IPS DF 19.7 (cell line): Measurements from ENCODE around the gene PPCS.
"Not testable (repeated sequence)": the region's sequence is repeated elsewhere in the genome, so short reads cannot be mapped to it uniquely, and the experiment has no call there.

Experiments
- DNase-seq: peaks from one replicate; pipeline ENCODE4 v3.0.0-alpha.2; 2013; ENCODE audit warnings: low read depth, low spot score

The PPCS gene

DNA sequence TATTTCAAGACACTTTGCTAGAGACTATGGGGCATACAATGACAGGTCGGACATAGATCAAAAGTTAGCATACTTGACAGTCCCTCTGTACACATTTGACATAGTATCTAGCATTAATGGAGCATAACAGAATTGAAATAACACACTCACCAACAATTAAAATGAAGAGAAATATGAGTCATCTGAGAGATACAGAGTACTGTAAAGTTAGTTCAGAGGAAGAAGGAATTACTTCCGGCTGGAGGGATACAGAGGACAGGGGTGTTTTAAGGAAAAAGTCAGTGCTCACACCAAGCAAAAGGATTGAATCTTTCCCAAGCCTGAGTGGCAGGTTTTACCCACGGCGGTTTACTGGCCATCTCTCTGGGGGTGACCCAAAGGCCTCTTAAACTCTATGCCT is 3.0 kb upstream of the PPCS start:
- DNase-seq, result no peak

DNA sequence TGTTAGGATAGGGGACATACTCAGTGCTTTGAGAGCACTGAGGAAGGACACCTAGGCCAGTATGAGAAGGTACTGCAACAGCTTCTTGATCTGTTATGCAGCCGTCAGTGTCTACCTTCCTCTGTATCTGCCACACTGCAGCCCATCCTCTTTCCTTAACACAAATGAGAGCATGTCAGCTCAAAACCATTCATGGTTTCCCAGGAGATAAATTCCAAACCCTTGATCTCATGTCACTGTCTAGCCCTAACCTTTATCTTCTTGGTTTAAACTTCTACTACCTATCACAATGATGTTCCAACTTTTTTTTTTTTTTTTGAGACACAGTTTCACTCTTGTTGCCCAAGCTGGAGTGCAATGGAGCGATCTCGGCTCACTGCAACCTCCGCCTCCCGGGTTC is 1.9 kb upstream of the PPCS start:
- DNase-seq, result no peak

DNA sequence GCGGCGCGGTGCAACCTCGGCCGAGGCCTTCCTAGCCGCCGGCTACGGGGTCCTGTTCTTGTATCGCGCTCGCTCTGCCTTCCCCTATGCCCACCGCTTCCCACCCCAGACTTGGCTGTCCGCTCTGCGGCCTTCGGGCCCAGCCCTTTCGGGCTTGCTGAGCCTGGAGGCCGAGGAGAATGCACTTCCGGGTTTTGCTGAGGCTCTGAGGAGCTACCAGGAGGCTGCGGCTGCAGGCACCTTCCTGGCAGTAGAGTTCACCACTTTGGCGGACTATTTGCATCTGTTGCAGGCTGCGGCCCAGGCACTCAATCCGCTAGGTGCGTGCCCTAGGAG is 379 bp downstream of the PPCS start:
- DNase-seq, result no peak

- DNase-seq, result no peak
Measured at GRCh38 chr1:42461196-42461595, 4.9 kb downstream of the PPCS start.

DNA sequence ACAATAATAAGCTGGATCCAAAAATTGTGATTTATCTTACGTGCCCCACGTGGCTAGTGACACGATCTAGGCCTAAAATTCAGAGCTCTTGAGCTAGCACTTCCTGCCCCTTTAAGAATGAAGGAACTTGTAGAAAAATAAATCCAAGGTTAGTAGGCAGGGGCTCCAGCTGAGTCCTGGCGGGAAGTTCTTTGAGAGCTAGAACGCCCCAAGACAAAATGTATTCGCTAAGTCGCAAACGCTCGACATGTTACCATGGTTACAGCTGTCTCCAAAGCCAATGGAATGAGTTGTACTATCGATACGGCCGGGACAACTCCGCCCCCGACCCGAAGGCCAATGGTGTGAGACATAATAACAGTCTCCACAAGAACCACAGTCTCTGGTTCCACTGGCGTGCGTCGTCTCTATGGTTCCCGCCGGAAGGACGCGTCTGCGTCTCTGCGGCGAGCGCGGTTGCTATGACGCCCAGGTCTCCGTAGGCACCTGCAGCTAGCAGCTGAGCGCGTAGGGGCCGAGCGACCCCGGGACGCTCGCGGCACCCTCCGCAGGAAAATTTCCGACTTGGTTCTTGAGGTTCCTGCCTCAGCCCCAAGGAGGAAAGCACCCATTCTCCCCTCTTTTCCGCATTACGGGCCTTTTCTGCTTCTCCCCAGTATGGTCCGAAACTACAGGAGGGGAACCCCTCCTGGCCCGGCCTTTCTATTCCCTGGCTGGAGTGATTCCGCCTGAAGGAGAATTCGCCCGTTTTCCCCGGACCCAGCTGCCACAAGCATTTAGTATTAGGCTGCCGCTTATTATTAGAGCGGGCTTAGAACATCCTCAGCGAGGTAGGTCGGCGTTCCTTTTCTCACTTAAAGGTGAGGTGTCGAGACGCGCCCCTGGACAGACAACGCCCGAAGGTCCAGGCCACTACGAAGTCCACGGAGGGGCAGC is 6.8 kb downstream of the PPCS start, which contains the start of gene CCDC30:
Gene CCDC30 (plus strand): TSS at position 459 of the 936 bp plus-strand sequence. CDS start 17,266 bp downstream, outside the sequence.
- peak; percentile 98 for DNase-seq

DNA sequence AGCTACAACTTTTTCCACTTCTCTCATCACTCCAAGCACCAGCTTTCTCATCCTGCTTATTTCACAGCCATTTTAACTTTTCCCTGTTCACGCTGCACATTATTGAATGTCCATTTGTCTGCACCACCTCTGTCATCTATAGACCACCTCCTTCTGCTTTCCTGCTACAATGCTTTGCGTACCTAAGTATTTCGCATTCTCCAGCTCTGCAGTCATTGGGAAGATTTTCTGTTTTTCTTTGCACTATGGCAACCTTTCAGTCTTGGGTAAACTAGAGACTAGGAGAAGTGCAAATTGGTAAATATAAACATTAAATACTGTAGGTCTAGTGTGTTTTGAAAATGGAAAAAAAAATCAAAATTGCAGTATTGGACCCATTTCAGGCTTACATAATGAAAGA is 7.6 kb downstream of the PPCS start:
- no peak for DNase-seq

GRCh38 chr1:42466030-42466429 is 9.7 kb downstream of the PPCS start:
- no peak for DNase-seq

DNA sequence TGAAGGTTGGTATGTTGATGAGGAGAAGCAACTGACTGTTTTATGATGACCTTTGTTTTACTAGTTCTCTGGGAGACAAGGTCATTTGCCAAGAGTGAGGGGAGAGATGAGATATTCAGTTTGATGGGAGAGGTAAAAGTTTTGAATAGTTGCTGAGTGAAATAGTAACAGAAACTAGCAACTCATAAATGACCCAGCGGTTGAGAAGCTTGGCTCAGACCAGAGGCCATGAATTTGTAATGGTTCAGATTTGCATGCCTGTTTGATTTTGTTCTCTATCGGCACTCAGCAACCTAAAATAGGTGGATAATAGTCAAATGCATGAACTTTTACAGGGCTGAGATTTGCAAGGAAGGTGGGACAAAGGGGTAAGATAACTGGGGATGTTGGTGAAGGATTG is 13.4 kb downstream of the PPCS start:
- no peak for DNase-seq

- DNase-seq, result no peak
Measured at GRCh38 chr1:42476605-42477004, 20.3 kb downstream of the PPCS start.

DNA sequence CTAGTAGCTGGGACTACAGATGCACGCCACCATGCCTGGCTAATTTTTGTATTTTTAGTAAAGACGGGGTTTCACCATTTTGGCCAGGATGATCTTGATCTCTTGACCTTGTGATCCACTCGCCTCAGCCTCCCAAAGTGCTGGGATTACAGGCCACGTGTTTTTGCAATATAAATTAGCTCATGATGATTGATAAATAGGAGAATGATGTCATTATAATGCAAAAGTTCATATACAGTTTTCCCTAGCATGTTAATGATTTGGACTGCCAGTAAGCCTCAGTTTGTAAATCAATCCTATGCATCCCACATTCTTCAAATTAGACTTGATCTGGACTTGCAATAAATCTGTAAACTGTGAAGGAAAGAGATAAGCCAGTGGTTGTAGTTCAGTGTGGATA is 21.0 kb downstream of the PPCS start:
- DNase-seq, result not testable (repeated sequence)

DNA sequence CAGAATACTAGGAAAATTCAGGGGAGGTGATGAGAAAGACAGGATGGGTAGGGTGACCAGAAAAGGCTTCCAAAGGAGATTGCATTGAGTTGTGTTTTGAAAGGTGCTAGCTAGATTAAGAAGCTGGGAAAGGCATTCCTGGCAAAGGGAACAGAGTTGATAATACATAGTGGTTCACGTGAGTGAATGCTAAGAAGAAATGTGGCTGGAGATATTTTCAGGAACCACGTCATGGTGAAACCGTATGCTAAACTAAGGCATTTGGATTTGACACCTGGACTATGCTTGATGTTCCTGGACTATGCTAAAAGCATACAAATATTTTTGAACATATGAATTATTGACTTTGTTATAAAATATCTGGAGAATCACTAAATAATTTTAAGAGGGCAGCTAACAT is 21.4 kb downstream of the PPCS start:
- no peak for DNase-seq

DNA sequence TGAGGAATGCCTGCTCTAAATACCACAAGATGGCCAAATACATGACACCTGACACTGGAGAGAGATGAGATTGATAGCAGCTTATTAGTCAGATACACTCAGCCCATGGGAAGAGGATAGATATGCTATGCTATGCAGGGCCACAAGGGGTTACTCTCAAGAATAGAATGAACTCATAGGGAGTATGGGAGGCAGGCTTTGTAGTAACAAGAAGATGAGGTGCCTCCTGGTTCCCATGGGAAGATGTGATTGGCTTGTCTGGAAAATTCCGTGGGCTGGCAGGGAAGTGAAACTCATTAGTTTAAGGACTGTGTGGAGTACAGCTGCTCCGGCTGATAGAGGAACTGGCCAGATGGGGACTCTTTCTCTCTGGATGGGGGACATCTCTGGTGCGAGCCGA is 23.3 kb downstream of the PPCS start:
- DNase-seq, result peak; percentile 63

DNA sequence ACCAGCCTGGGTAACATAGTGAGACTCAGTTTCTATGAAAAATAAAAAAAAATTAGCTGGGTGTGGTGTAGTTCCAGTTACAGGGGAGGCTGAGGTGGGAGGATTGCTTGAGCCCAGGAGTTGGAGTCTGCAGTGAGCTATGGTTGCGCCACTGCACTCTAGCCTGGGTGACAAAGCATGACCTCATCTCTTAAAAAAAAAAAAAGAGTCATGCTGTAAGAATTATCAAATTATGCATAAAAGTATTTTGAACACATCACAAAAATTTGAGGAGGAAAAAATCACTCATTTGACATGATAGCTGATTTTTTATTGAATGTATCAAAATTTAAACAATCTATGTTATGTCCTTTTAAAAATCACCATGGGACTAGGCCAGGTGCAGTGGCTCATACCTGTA is 24.6 kb downstream of the PPCS start:
- DNase-seq, result no peak

DNA sequence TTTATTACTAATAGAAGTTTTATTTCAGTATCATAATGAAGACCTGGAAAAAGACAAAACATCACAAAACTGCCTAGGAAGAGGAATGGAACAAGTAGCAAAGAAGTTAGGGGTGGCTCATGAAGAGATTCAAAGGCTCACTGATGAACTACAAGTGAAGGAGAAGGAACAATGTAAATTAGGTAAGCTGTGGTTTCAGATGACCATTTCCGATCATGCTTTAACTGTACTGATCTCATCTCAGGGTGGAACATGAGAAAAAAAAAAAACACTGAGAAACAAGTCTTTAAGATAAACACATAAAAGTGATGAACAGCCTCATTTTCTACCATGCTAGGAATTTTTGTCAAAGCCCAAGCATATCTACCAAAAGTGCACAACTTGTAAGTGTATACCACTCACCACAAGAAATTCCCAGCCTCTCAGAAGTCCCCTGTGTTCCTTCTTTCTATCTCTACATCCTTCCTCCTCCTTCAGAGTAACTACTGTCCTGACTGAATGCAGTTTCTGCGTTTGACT is 26.4 kb downstream of the PPCS start:
- no peak for DNase-seq

DNA sequence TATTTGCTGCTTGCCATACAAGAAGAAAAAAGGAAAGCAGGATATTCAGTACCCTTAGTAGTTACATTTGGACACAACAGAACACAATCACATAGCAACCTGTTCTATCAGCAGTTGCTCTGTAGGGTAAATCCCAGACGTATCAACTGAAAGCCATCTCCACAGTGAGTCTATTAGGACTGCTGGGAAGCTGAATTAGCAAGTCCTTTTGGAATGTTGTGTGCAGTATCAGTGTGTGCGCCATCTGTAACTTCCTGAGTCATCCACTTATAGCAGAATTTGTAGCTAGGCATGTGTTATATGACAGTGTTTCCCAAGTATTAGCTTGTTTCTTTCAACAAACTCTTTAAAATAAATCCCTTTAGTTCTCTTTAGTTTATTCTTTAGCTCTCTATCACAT is 28.0 kb downstream of the PPCS start:
- DNase-seq, result no peak

- no peak for DNase-seq
Measured at GRCh38 chr1:42490237-42490636, 33.9 kb downstream of the PPCS start.

GRCh38 chr1:42502031-42502430 is 45.7 kb downstream of the PPCS start:
- DNase-seq, result not testable (repeated sequence)

DNA sequence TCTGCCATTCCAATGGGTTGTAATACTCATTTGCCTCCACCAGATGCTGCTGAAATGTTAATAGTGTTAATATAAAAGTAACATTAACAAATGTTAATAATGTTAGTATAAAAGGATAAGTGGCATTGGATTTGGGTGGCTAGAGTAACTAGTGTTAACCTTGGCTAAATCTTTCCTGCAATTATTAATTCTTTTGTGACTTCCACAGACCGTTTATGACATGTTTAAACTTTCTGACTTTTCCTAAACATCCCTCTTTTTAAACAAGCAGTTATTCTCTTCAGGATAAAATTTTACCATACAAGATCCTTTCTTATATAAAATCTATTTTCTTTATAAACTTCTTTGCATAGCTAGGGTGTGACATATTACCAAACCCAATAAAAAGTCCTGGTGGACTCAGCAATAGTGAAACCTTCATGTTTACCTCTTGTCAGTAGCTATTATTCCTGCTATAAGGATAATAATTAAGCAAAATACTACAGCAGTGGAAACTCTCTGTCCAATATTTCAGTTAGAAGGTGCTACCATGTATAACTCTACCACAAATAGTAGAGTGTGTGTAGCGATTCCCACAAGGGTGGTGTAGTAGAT is 48.3 kb downstream of the PPCS start:
- no peak for DNase-seq

GRCh38 chr1:42506576-42506975 is 50.2 kb downstream of the PPCS start:
- no peak for DNase-seq
